HG02678 (cell line): Measurements from ENCODE around the gene TMEM254.
"Not testable (repeated sequence)": the region's sequence is repeated elsewhere in the genome, so short reads cannot be mapped to it uniquely, and the experiment has no call there.

Source experiments
- ATAC-seq: cut with Tn5 transposase; IDR thresholded peaks from one replicate; pipeline ENCODE4 v1.9.1; 2021; ENCODE audit warnings: mild to moderate bottlenecking, moderate library complexity; ENCODE audit not compliant: unreplicated experiment

The TMEM254 gene

GRCh38 chr10:80078448-80079311 is at the start of gene TMEM254:
TSS of gene TMEM254 (plus strand) at chr10:80078665. CDS start at chr10:80078700, 35 bp downstream.
- peak; percentile 81 for ATAC-seq

- ATAC-seq = peak; percentile 81
Observed at GRCh38 chr10:80029205-80029604, 49.3 kb upstream of the TMEM254 start.

GRCh38 chr10:80029865-80030264 is 48.6 kb upstream of the TMEM254 start:
- ATAC-seq = not testable (repeated sequence)

- no peak for ATAC-seq
Observed at GRCh38 chr10:80032503-80032902, 46.0 kb upstream of the TMEM254 start.

GRCh38 chr10:80034766-80035165 is 43.7 kb upstream of the TMEM254 start:
- ATAC-seq = not testable (repeated sequence)

- not testable (repeated sequence) for ATAC-seq
Observed at GRCh38 chr10:80035430-80035829, 43.0 kb upstream of the TMEM254 start.

GRCh38 chr10:80036921-80037500 is 41.5 kb upstream of the TMEM254 start:
- ATAC-seq = not testable (repeated sequence)

- not testable (repeated sequence) for ATAC-seq
Observed at GRCh38 chr10:80038226-80038625, 40.2 kb upstream of the TMEM254 start.

- ATAC-seq = no peak
Observed at GRCh38 chr10:80041162-80041561, 37.3 kb upstream of the TMEM254 start.

- ATAC-seq = not testable (repeated sequence)
Observed at GRCh38 chr10:80044935-80045334, 33.5 kb upstream of the TMEM254 start.

GRCh38 chr10:80046629-80047441 is 31.6 kb upstream of the TMEM254 start:
- peak; percentile 85 for ATAC-seq

- no peak for ATAC-seq
Observed at GRCh38 chr10:80050752-80051151, 27.7 kb upstream of the TMEM254 start.

- no peak for ATAC-seq
Observed at GRCh38 chr10:80051993-80052392, 26.5 kb upstream of the TMEM254 start.

GRCh38 chr10:80055760-80056159 is 22.7 kb upstream of the TMEM254 start:
- no peak for ATAC-seq

GRCh38 chr10:80057171-80057570 is 21.3 kb upstream of the TMEM254 start:
- ATAC-seq = no peak

- no peak for ATAC-seq
Observed at GRCh38 chr10:80064120-80064886, 14.2 kb upstream of the TMEM254 start.

- ATAC-seq = no peak
Observed at GRCh38 chr10:80066809-80067208, 11.7 kb upstream of the TMEM254 start.

GRCh38 chr10:80067821-80068220 is 10.6 kb upstream of the TMEM254 start:
- not testable (repeated sequence) for ATAC-seq

GRCh38 chr10:80068270-80068669 is 10.2 kb upstream of the TMEM254 start:
- ATAC-seq = no peak

- ATAC-seq = no peak
Observed at GRCh38 chr10:80070057-80070456, 8.4 kb upstream of the TMEM254 start.

- ATAC-seq = no peak
Observed at GRCh38 chr10:80072584-80072983, 5.9 kb upstream of the TMEM254 start.
